NB4 (cell line): Measurements from ENCODE around the gene SYCN.

Experiments
- POLR2A ChIP-seq: IDR thresholded peaks from 2 replicates; pipeline ENCODE4 v1.6.1; 2011; ENCODE audit warnings: mild to moderate bottlenecking; ENCODE audit not compliant: insufficient read length; ENCODE audit errors: extremely low read depth
- TF ChIP-seq, protein P1 (sequence below): IDR thresholded peaks from one replicate; pipeline ENCODE4 v1.5.1; 2012; ENCODE audit warnings: low read depth, low read length

DNA sequence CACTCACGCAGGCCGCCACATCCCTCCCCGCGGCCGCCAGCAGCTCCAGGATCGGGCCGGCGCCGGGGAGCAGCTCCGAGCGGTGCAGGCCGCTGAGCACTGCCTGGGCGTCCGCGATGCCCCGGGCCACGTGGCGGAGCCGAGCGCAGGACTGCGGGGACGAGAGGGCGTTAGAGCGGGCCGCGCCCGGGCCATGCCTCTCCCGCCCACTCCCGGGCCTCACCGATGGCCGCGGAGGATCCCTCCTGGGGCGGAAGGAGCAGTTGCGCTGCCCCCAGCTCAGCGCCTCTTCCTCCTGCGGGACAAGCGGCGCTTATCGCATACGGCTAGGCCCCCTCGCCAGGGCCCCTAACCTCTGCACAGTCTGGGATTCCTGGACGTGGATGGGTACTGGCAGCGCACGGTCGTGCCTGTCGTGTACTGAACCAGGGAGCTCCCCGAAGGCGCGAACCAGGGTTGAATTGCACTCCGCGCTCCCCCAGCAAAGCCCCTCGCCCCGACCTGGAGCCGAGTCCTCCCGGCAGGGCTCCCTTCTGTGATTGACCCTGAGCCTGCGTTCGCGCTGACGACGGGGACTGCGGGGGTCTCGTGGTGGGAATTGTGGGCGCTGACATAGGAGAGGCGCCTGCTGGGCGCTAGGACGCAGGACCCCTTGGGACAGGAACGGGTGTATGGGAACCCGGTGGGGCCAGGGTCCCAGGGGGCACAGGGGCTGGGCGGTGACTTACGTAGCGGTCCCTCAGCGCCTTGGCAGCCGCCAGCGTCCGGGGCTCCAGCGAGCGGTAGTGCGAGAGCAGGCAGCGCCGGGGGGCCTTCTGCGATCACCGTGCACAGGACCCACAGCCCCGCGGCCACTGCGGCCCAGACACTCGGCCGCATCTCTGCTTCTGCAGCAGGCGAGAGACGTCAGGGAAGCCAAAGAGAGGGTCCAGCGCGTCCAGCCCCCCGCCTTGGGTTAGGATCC lies 43.9 kb upstream of the SYCN start:
- TF ChIP-seq, protein P1, sequence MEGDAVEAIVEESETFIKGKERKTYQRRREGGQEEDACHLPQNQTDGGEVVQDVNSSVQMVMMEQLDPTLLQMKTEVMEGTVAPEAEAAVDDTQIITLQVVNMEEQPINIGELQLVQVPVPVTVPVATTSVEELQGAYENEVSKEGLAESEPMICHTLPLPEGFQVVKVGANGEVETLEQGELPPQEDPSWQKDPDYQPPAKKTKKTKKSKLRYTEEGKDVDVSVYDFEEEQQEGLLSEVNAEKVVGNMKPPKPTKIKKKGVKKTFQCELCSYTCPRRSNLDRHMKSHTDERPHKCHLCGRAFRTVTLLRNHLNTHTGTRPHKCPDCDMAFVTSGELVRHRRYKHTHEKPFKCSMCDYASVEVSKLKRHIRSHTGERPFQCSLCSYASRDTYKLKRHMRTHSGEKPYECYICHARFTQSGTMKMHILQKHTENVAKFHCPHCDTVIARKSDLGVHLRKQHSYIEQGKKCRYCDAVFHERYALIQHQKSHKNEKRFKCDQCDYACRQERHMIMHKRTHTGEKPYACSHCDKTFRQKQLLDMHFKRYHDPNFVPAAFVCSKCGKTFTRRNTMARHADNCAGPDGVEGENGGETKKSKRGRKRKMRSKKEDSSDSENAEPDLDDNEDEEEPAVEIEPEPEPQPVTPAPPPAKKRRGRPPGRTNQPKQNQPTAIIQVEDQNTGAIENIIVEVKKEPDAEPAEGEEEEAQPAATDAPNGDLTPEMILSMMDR = no peak
- TF ChIP-seq POLR2A = no peak
